Prostate gland (tissue), 2 donors: ENCODE results near the gene KCNK1. TPM values are rescaled to one million over a fixed set of nuclear protein-coding genes. Genes with fewer than 3 reads are reported as not detected.

ENCODE experiments used
- DNase-seq: peaks from one replicate; pipeline ENCODE4 v3.0.0-alpha.2; 2019; ENCODE audit warnings: low spot score
- H3K27ac ChIP-seq, 2 donors: fragments of 200-600 bp; sonication (generic); 2 replicates each; pipeline ENCODE4 v1.5.1; 2017 to 2019
- H3K27me3 ChIP-seq: fragments of 200-600 bp; sonication (generic); replicated peaks from 2 replicates; pipeline ENCODE4 v1.5.1; 2019; ENCODE audit not compliant: insufficient read depth
- H3K36me3 ChIP-seq, 2 donors: fragments of 200-600 bp; sonication (generic); 1 replicate in 1 of 2; 2 replicates in 1 of 2; pipeline versions ENCODE4 v1.5.1 to v1.8.1; 2017 to 2019
- H3K4me1 ChIP-seq: fragments of 200-600 bp; sonication (generic); replicated peaks from 2 replicates; pipeline ENCODE4 v1.5.1; 2019
- H3K4me3 ChIP-seq, 2 donors: fragments of 200-600 bp; sonication (generic); 2 replicates each; pipeline ENCODE4 v1.5.1; 2017 to 2019
- H3K9me3 ChIP-seq: fragments of 200-600 bp; sonication (generic); 2 replicates; pipeline ENCODE4 v1.5.1; 2017
- POLR2A ChIP-seq: fragments of 450-650 bp; IDR thresholded peaks from one replicate; pipeline ENCODE4 v1.6.1; 2016; ENCODE audit warnings: antibody characterized with exemption, mild to moderate bottlenecking
- POLR2AphosphoS5 ChIP-seq: sonication (generic); formaldehyde crosslinking; IDR thresholded peaks from one replicate; pipeline ENCODE4 v1.6.1; 2017; ENCODE audit warnings: antibody characterized with exemption
- WGBS: methylation state at CpG from one replicate; pipeline ENCODE4 v1.1.5; 2018; 5-methylcytosine and 5-hydroxymethylcytosine counted together
- intact Hi-C: fragments of 100-400 bp; cut with DNase I; formaldehyde crosslinking; loops from one replicate; pipeline ENCODE4 v1.14.2; 2022
- total RNA-seq, 2 donors: library from RNA; depleted of rRNA; stranded (reverse); fragments of >200 nt; gene quantifications; one replicate each; pipeline ENCODE4 v1.1.0, GENCODE V29; 2016
- TF ChIP-seq, protein P1 (sequence below), 4 experiments: fragments of 200-600 bp in 2 of 4; fragments of 450-650 bp in 2 of 4; sonication (generic) in 2 of 4; IDR thresholded peaks; 1 replicate in 3 of 4; 2 replicates in 1 of 4; pipeline ENCODE4 v1.5.1; 2016 to 2019; ENCODE audit warnings: antibody characterized with exemption in 4 of 4, mild to moderate bottlenecking in 2 of 4, moderate library complexity in 2 of 4

KCNK1 gene
- total RNA-seq, 2 donors from 2014 or later = 4.0 to 9.7 TPM

DNA sequence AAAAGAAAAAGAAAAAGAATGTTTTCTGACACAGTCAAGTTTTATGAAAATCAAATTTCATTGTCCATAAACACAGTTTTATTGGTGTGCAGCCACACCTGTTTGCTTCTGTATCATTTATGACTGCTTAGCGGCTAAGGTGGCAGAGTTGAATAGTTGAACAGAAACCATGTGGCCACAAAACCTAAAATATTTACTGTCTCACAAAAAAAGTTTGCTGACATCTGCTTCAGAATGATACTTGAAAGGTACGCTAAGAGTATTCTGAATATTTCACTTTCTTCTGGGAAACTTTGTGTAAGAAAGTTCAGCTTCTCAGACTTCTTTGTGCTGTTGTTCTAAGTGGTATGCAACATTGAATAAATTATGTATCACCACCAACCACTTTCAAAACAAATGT is 6.2 kb downstream of the KCNK1 start:
- TF ChIP-seq, protein P1, sequence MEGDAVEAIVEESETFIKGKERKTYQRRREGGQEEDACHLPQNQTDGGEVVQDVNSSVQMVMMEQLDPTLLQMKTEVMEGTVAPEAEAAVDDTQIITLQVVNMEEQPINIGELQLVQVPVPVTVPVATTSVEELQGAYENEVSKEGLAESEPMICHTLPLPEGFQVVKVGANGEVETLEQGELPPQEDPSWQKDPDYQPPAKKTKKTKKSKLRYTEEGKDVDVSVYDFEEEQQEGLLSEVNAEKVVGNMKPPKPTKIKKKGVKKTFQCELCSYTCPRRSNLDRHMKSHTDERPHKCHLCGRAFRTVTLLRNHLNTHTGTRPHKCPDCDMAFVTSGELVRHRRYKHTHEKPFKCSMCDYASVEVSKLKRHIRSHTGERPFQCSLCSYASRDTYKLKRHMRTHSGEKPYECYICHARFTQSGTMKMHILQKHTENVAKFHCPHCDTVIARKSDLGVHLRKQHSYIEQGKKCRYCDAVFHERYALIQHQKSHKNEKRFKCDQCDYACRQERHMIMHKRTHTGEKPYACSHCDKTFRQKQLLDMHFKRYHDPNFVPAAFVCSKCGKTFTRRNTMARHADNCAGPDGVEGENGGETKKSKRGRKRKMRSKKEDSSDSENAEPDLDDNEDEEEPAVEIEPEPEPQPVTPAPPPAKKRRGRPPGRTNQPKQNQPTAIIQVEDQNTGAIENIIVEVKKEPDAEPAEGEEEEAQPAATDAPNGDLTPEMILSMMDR (IDR thresholded peaks at IDR 0.05) = no peak
- TF ChIP-seq POLR2AphosphoS5 (no peak), POLR2A (no peak)
- Histone ChIP-seq H3K27me3 (no peaks in the 10 kb centered on the region), H3K4me3 (no peak overlapping the region), H3K4me1 (no peaks in the 10 kb centered on the region), H3K27ac (no peak overlapping the region), H3K9me3 (no peaks in the 10 kb centered on the region), H3K36me3 (no peaks in the 10 kb centered on the region)
- WGBS = 73% methylated on average over 2 of the region's 2 CpGs
- DNase-seq = no peak
- intact Hi-C loops = no loop called here

DNA sequence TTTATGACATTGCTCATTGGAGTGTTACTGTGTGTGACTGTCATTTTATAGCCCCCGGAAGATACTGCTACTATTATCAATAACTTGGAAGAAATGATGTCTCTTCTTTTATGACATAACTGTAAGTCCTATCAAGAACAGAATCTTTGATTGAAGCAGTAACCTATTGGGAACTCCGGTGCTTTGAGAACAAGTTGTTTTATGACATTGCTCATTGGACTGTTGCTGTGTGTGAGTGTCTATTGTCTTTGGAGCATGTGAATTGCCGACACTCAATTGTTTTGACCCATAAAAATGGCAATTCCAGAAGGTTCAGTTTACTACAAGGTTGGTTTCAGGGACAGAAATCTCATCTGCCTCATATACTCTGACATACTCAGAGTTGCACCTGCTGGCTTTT is 8.0 kb downstream of the KCNK1 start:
- H3K9me3 ChIP-seq = no peaks in the 10 kb centered on the region
- no peaks in the 10 kb centered on the region for H3K36me3 ChIP-seq
- no peak overlapping the region for H3K4me3 ChIP-seq
- no peaks in the 10 kb centered on the region for H3K27me3 ChIP-seq
- TF ChIP-seq, protein P1 (IDR thresholded peaks at IDR 0.05) = no peak
- TF ChIP-seq POLR2AphosphoS5 = no peak
- no peak for TF ChIP-seq POLR2A
- H3K4me1 ChIP-seq = no peaks in the 10 kb centered on the region
- H3K27ac ChIP-seq = no peak overlapping the region
- intact Hi-C loops = no loop called here
- no peak for DNase-seq
- 89% methylated on average over 3 of the region's 3 CpGs for WGBS

DNA sequence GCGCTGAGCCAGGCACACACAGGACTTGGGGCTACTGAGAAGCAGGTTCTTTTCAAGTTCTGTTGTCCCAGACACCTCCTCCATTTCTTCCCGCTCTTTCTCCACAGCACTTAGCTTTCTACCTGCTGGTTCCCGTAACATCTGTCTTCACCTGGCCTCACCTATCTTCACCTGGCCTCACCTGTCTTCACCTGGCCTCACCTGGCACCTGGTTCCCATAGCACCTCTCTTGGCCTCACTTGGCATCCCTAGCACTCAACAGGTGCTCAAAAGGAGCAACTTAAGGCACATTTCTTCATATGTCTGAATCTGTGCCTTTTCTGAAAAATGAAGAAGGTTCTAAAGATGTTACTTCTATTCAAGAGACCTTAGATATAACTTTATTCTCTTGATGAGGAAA is 10.4 kb downstream of the KCNK1 start:
- Histone ChIP-seq H3K27me3 (no peaks in the 10 kb centered on the region), H3K27ac (no peak overlapping the region), H3K4me3 (no peak overlapping the region), H3K9me3 (no peaks in the 10 kb centered on the region), H3K4me1 (no peaks in the 10 kb centered on the region), H3K36me3 (no peaks in the 10 kb centered on the region)
- WGBS = 100% methylated on average over 3 of the region's 3 CpGs
- TF ChIP-seq, protein P1 (IDR thresholded peaks at IDR 0.05) = no peak
- TF ChIP-seq POLR2AphosphoS5 = no peak
- TF ChIP-seq POLR2A = no peak
- DNase-seq = no peak
- intact Hi-C loops = no loop called here

DNA sequence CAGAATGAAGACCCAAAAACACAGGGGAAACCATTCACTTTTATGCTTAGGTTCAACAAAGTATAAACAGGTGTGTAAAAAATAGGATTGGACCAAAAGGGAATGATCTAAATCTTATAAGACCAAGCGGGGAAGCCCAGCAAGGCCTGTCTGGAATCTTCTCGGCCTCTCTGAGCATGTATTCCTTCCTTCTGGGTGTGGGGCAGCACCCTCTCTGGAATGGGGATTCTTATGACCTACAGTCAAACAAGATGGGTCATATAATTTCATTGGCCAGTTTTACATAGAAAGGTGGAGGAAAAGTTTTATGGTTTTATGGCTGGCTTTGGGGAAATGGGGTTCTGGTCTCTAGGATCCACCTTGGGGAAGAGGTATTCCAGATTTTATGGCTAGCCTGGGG is 11.2 kb downstream of the KCNK1 start:
- WGBS = 96% methylated on average over 2 of the region's 2 CpGs
- no peaks in the 10 kb centered on the region for H3K4me1 ChIP-seq
- no peaks in the 10 kb centered on the region for H3K36me3 ChIP-seq
- H3K9me3 ChIP-seq = no peaks in the 10 kb centered on the region
- H3K27me3 ChIP-seq = no peaks in the 10 kb centered on the region
- TF ChIP-seq, protein P1 (IDR thresholded peaks at IDR 0.05) = no peak
- TF ChIP-seq POLR2A (no peak), POLR2AphosphoS5 (no peak)
- no peak for DNase-seq
- H3K4me3 ChIP-seq = no peak overlapping the region
- H3K27ac ChIP-seq = no peak overlapping the region
- intact Hi-C loops = no loop called here

DNA sequence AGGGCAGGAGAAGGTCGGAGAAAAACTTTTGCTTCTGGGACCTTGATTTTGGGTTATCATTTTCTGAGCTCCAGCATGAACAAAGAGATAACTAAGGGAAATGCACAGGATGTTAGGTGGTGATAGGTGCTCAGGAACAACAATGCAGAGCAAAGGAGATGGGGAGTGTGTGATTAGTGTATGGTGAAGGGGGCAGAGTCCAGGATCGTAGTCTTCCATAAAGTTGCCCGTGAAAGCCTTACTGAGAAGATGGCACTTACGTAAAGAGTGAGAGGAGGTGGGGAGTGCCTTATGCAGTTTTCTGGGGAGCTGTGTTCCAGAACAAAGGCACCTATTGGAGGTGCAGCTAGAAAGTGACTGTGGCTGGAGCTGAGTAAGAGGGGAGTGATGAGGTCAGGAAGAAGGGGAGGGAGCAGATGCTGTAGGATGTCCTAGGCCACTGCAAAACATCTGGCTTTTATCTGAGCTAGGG is 11.6 kb downstream of the KCNK1 start:
- TF ChIP-seq POLR2A (no peak), POLR2AphosphoS5 (no peak)
- TF ChIP-seq, protein P1 (IDR thresholded peaks at IDR 0.05) = no peak
- Histone ChIP-seq H3K4me3 (no peak overlapping the region), H3K27me3 (no peaks in the 10 kb centered on the region), H3K4me1 (no peaks in the 10 kb centered on the region), H3K9me3 (no peaks in the 10 kb centered on the region), H3K36me3 (no peaks in the 10 kb centered on the region), H3K27ac (no peak overlapping the region)
- no peak for DNase-seq
- intact Hi-C loops = no loop called here
- 87% methylated on average over 4 of the region's 4 CpGs for whole genome bisulfite sequencing
